Tibial nerve (tissue), 4 donors: Measurements from ENCODE around the gene PCBD2. TPM values are rescaled to one million over a fixed set of nuclear protein-coding genes. Genes with fewer than 3 reads are reported as not detected.
"Not testable (repeated sequence)": the region's sequence is repeated elsewhere in the genome, so short reads cannot be mapped to it uniquely, and the experiment has no call there.

Source experiments
- DNase-seq, 2 donors: peaks; one replicate each; pipeline ENCODE4 v3.0.0-alpha.2; 2019; ENCODE audit warnings: low spot score in 2 of 2
- H3K27ac ChIP-seq, 4 donors: fragments of 200-600 bp; sonication (generic) in 3 of 4; one replicate each; pipeline ENCODE4 v1.5.1; 2017 to 2019; ENCODE audit warnings: mild to moderate bottlenecking in 1 of 4
- H3K27me3 ChIP-seq, 2 donors: fragments of 200-600 bp; sonication (generic) in 1 of 2; one replicate each; pipeline versions ENCODE4 v1.5.1 to v1.6.0; 2017 to 2019
- H3K36me3 ChIP-seq, 3 donors: fragments of 200-600 bp; sonication (generic); one replicate each; pipeline ENCODE4 v1.5.1; 2018 to 2019
- H3K4me1 ChIP-seq, 4 donors: fragments of 200-600 bp; sonication (generic) in 3 of 4; one replicate each; pipeline ENCODE4 v1.5.1; 2017 to 2019
- H3K4me3 ChIP-seq, 4 donors: fragments of 200-600 bp; sonication (generic) in 3 of 4; one replicate each; pipeline ENCODE4 v1.5.1; 2017 to 2019; ENCODE audit warnings: mild to moderate bottlenecking in 1 of 4, moderate library complexity in 1 of 4
- H3K9me3 ChIP-seq, 4 donors: fragments of 200-600 bp; sonication (generic) in 3 of 4; one replicate each; pipeline ENCODE4 v1.5.1; 2017 to 2019
- EP300 ChIP-seq, 2 donors: sonication (generic); formaldehyde crosslinking; IDR thresholded peaks; one replicate each; pipeline ENCODE4 v1.6.1; 2017; ENCODE audit warnings: antibody characterized with exemption in 2 of 2, mild to moderate bottlenecking in 1 of 2
- POLR2A ChIP-seq, 2 donors: fragments of 450-650 bp; IDR thresholded peaks; one replicate each; pipeline ENCODE4 v1.6.1; 2017; ENCODE audit warnings: antibody characterized with exemption in 2 of 2, mild to moderate bottlenecking in 2 of 2, moderate library complexity in 2 of 2
- WGBS, 2 donors: methylation state at CpG; one replicate each; pipeline ENCODE4 v1.1.5; 2018; 5-methylcytosine and 5-hydroxymethylcytosine counted together
- total RNA-seq, 4 donors: library from RNA; depleted of rRNA; stranded (reverse); fragments of >200 nt; gene quantifications; one replicate each; pipeline ENCODE4 v1.1.0, GENCODE V29; 2016
- TF ChIP-seq, protein P1 (sequence below), 5 experiments: fragments of 200-600 bp in 3 of 5; fragments of 450-650 bp in 2 of 5; sonication (generic) in 3 of 5; IDR thresholded peaks; one replicate each; pipeline ENCODE4 v1.5.1; 2016 to 2019; ENCODE audit warnings: antibody characterized with exemption in 5 of 5, mild to moderate bottlenecking in 3 of 5, moderate library complexity in 2 of 5

The PCBD2 gene
- total RNA-seq, 4 donors from 2014 or later, result 5.7 to 11.0 (median 7.9) TPM

DNA sequence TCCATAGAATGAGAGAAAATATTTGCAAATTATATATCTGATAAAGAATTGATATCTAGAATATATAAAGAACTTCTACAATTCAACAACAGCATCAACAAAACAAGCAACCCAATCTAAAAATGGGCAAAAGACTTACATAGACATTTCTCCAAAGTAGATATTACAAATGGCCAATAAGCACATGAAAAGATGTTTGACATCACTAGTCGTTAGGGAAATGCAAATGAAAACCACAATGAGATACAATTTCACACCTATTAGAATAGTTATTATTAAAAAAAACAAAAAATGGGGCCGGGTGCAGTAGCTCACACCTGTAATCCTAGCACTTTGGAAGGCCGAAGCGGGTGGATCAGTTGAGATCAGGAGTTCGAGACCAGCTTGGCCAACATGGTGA is 87.2 kb downstream of the PCBD2 start:
- no peaks in the 10 kb centered on the region for H3K27me3 ChIP-seq
- H3K27ac ChIP-seq, result no peak overlapping the region
- H3K9me3 ChIP-seq, result no peaks in the 10 kb centered on the region
- no peak overlapping the region for H3K4me3 ChIP-seq
- peaks cover 0 to 6% (median 0%) of the 10 kb centered on the region in 3 donors for H3K36me3 ChIP-seq
- TF ChIP-seq POLR2A (IDR thresholded peaks at IDR 0.05) (no peak), EP300 (IDR thresholded peaks at IDR 0.05) (no peak)
- TF ChIP-seq, protein P1, sequence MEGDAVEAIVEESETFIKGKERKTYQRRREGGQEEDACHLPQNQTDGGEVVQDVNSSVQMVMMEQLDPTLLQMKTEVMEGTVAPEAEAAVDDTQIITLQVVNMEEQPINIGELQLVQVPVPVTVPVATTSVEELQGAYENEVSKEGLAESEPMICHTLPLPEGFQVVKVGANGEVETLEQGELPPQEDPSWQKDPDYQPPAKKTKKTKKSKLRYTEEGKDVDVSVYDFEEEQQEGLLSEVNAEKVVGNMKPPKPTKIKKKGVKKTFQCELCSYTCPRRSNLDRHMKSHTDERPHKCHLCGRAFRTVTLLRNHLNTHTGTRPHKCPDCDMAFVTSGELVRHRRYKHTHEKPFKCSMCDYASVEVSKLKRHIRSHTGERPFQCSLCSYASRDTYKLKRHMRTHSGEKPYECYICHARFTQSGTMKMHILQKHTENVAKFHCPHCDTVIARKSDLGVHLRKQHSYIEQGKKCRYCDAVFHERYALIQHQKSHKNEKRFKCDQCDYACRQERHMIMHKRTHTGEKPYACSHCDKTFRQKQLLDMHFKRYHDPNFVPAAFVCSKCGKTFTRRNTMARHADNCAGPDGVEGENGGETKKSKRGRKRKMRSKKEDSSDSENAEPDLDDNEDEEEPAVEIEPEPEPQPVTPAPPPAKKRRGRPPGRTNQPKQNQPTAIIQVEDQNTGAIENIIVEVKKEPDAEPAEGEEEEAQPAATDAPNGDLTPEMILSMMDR (IDR thresholded peaks at IDR 0.05), result no peak
- DNase-seq, result no peak
- H3K4me1 ChIP-seq, result no peaks in the 10 kb centered on the region
- WGBS, 2 donors, result 93 to 96% methylated on average over 5 of the region's 5 CpGs

DNA sequence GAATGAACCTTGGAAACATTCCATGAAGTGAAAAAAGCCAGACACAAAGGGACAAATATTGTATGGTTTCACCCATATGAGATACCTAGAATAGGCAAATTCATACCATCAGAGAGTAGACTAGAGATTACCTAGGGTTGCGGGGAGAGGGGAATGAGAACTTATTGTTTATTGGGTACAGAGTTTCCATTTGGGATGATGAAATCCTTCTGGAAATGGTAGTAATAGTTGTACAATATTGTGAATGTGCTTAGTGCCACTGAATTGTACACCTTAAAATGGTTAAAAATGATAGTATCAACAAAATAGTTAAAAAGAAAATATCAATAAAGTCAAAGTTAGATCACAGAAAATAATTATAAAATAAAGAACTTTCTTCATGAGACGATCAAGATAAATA is 88.2 kb downstream of the PCBD2 start:
- 88 to 96% methylated on average over 2 of the region's 2 CpGs for WGBS, 2 donors
- Histone ChIP-seq H3K36me3 (peaks cover 0 to 6% (median 0%) of the 10 kb centered on the region in 3 donors), H3K27me3 (no peaks in the 10 kb centered on the region), H3K9me3 (no peaks in the 10 kb centered on the region), H3K4me1 (no peaks in the 10 kb centered on the region), H3K27ac (no peak overlapping the region), H3K4me3 (no peak overlapping the region)
- TF ChIP-seq EP300 (IDR thresholded peaks at IDR 0.05) (no peak), POLR2A (IDR thresholded peaks at IDR 0.05) (no peak)
- TF ChIP-seq, protein P1 (IDR thresholded peaks at IDR 0.05), result no peak
- no peak for DNase-seq

DNA sequence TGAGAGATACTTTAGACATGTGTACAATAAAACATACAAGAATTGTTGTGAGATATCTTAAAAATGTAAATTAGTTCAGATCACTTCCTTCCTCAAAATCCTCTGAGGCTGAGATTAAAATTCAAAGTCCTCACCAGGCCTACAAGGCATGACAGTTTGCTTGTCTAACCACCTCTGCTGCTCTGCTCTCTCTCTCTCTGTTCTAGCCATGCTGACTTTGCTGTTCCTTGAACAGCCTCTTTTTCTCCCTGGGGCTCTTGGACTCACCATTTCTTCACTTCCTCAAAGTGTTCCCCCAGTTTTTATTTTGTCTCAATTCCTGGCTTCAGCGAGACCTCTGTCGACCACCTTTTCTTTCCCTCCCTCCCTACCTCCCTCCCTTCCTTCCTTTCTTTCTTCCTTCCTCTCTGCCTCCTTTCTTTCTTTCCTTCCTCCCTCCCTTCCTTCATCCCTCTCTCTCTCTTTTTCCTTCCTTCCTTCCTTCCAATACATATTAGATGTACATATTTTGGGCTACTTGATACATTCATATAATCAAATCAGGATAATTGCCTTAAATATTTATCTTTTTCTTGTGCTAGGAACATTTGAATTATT is 89.7 kb downstream of the PCBD2 start:
- 66 to 76% methylated on average over 2 of the region's 2 CpGs for WGBS, 2 donors
- no peaks in the 10 kb centered on the region for H3K27me3 ChIP-seq
- H3K36me3 ChIP-seq, result peaks cover 0 to 6% (median 0%) of the 10 kb centered on the region in 3 donors
- no peaks in the 10 kb centered on the region for H3K9me3 ChIP-seq
- H3K27ac ChIP-seq, result no peak overlapping the region
- H3K4me3 ChIP-seq, result no peak overlapping the region
- no peaks in the 10 kb centered on the region for H3K4me1 ChIP-seq
- DNase-seq, result no peak
- TF ChIP-seq POLR2A (IDR thresholded peaks at IDR 0.05) (no peak), EP300 (IDR thresholded peaks at IDR 0.05) (no peak)
- TF ChIP-seq, protein P1 (IDR thresholded peaks at IDR 0.05), result no peak

DNA sequence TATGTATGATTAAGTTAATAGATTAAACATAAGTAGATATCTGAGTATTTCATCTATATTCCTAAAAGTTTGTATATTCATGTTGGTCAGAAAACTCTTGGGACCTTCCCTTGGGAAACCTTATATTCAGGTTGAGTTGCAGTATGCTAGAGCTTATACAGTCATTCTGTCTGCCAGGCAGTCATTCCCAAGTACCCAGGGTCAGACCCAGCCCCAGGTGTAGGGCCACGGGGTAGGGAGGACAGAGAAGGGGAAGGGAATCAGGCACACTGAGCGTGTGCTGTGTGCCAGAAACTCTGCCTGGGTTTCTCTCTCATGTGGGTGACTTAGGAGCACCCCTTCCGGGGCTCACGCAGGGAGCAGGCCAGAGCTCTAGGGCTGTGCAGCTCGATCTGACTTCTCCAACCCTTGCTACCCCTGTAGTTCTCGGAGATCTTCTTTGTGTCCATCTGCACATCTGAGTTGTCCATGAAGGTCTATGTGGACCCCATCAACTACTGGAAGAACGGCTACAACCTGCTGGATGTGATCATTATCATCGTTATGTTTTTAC is 91.0 kb downstream of the PCBD2 start:
- 82 to 93% methylated on average over 8 of the region's 8 CpGs for WGBS, 2 donors
- no peak overlapping the region for H3K27ac ChIP-seq
- H3K9me3 ChIP-seq, result no peaks in the 10 kb centered on the region
- H3K36me3 ChIP-seq, result peaks cover 0 to 6% (median 0%) of the 10 kb centered on the region in 3 donors
- no peaks in the 10 kb centered on the region for H3K27me3 ChIP-seq
- no peaks in the 10 kb centered on the region for H3K4me1 ChIP-seq
- H3K4me3 ChIP-seq, result no peak overlapping the region
- no peak for DNase-seq
- TF ChIP-seq POLR2A (IDR thresholded peaks at IDR 0.05), result no peak
- no peak for TF ChIP-seq EP300 (IDR thresholded peaks at IDR 0.05)
- TF ChIP-seq, protein P1 (IDR thresholded peaks at IDR 0.05), result no peak

DNA sequence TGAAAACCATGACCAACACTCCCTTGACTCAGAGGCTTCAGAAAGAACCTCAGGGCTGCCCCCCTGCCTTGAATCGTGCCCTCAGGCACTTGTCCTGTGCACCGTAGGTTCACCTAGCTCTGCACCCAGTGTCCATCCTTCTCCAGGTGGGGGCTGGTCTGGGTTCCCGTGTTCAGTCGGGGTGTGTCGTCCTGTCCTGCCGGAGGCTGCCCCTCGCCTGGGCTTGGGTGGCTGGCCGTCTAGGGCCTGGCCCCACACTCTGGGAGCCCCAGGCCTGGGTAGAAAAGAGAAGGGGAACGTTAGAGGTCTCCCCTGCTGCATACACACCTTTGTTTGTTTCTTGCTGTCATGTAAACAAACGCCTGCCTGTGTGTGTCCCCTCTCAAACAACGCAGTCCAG is 92.1 kb downstream of the PCBD2 start:
- 77 to 82% methylated on average over 11 of the region's 11 CpGs for WGBS, 2 donors
- TF ChIP-seq, protein P1 (IDR thresholded peaks at IDR 0.05), result no peak
- no peak for TF ChIP-seq POLR2A (IDR thresholded peaks at IDR 0.05)
- TF ChIP-seq EP300 (IDR thresholded peaks at IDR 0.05), result no peak
- DNase-seq, result no peak
- Histone ChIP-seq H3K27me3 (no peaks in the 10 kb centered on the region), H3K36me3 (peaks cover 0 to 6% (median 0%) of the 10 kb centered on the region in 3 donors), H3K4me3 (no peak overlapping the region), H3K4me1 (no peaks in the 10 kb centered on the region), H3K9me3 (no peaks in the 10 kb centered on the region), H3K27ac (no peak overlapping the region)

DNA sequence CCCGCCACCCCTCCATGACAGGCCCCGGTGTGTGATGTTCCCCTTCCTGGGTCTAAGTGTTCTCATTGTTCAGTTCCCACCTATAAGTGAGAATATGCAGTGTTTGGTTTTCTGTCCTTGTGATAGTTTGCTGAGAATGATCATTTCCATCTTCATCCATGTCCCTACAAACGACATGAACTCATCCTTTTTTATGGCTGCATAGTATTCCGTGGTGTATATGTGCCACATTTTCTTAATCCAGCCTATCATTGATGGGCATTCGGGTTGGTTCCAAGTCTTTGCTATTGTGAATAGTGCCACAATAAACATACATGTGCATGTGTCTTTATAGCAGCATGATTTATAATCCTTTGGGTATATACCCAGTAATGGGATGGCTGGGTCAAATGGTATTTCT is 93.1 kb downstream of the PCBD2 start:
- DNase-seq, H3K9me3 ChIP-seq, H3K4me1 ChIP-seq, H3K36me3 ChIP-seq, H3K4me3 ChIP-seq, H3K27ac ChIP-seq, H3K27me3 ChIP-seq: not testable (repeated sequence)
- 94 to 99% methylated on average over 5 of the region's 5 CpGs for WGBS, 2 donors
